Neuronal stem cell (in vitro differentiated cells): ENCODE results near the gene RIIAD1.

Experiments
- DNase-seq: peaks from one replicate; pipeline ENCODE4 v3.0.0-alpha.2; 2013; ENCODE audit warnings: low spot score
- H2AFZ ChIP-seq: one replicate; pipeline ENCODE4 v1.6.1; 2013; ENCODE audit warnings: mild to moderate bottlenecking, low read length, inconsistent platforms
- H2AK5ac ChIP-seq: 2 replicates; pipeline ENCODE4 v1.6.1; 2013; ENCODE audit warnings: low read depth, mild to moderate bottlenecking, inconsistent platforms, low read length, moderate library complexity, mixed read lengths
- H2BK120ac ChIP-seq: 2 replicates; pipeline ENCODE4 v1.6.1; 2013; ENCODE audit warnings: low read depth, mild to moderate bottlenecking, inconsistent platforms, low read length, moderate library complexity, mixed read lengths
- H2BK12ac ChIP-seq: one replicate; pipeline ENCODE4 v1.6.1; 2013; ENCODE audit warnings: low read length, inconsistent platforms
- H2BK15ac ChIP-seq: 2 replicates; pipeline ENCODE4 v1.6.1; 2013; ENCODE audit warnings: mild to moderate bottlenecking, low read length, inconsistent platforms, mixed read lengths
- H2BK5ac ChIP-seq: one replicate; pipeline ENCODE4 v1.6.1; 2013; ENCODE audit warnings: inconsistent platforms, mild to moderate bottlenecking, low read length, moderate library complexity
- H3K14ac ChIP-seq: one replicate; pipeline ENCODE4 v1.6.1; 2013; ENCODE audit warnings: low read length, inconsistent platforms
- H3K18ac ChIP-seq: 2 replicates; pipeline ENCODE4 v1.6.1; 2013; ENCODE audit warnings: low read length, inconsistent platforms
- H3K23ac ChIP-seq: 2 replicates; pipeline ENCODE4 v1.6.1; 2013; ENCODE audit warnings: low read depth, mild to moderate bottlenecking, mixed read lengths, low read length, inconsistent platforms; ENCODE audit not compliant: poor library complexity
- H3K27ac ChIP-seq: replicated peaks from 3 replicates; pipeline ENCODE4 v1.5.1; 2013; ENCODE audit warnings: low read length, inconsistent platforms
- H3K27me3 ChIP-seq, 3 experiments: 2 replicates each; pipeline ENCODE4 v1.6.1; 2013; ENCODE audit warnings: low read length in 3 of 3, mild to moderate bottlenecking in 2 of 3, inconsistent platforms in 1 of 3, low read depth in 1 of 3, mixed read lengths in 1 of 3, moderate library complexity in 1 of 3; ENCODE audit not compliant: control insufficient read depth in 3 of 3, insufficient read depth in 3 of 3
- H3K36me3 ChIP-seq, 2 donors: replicated peaks in 1 of 2; 2 replicates each; pipeline ENCODE4 v1.6.1; 2013; ENCODE audit warnings: low read length in 2 of 2; ENCODE audit not compliant: control insufficient read depth in 2 of 2, insufficient read depth in 2 of 2
- H3K4ac ChIP-seq: 2 replicates; pipeline ENCODE4 v1.6.1; 2013; ENCODE audit warnings: inconsistent platforms, mild to moderate bottlenecking, low read length, moderate library complexity
- H3K4me1 ChIP-seq, 2 donors: 1 replicate in 1 of 2; 2 replicates in 1 of 2; pipeline ENCODE4 v1.6.1; 2013; ENCODE audit warnings: low read length in 2 of 2, low read depth in 1 of 2; ENCODE audit not compliant: control insufficient read depth in 2 of 2, insufficient read depth in 1 of 2
- H3K4me2 ChIP-seq: one replicate; pipeline ENCODE4 v1.6.1; 2013; ENCODE audit warnings: mild to moderate bottlenecking, low read length, inconsistent platforms; ENCODE audit not compliant: insufficient read depth, poor library complexity, severe bottlenecking
- H3K4me3 ChIP-seq, 2 donors: 2 replicates each; pipeline ENCODE4 v1.5.1; 2013; ENCODE audit warnings: low read length in 2 of 2, mild to moderate bottlenecking in 2 of 2, inconsistent platforms in 1 of 2, moderate library complexity in 1 of 2
- H3K79me1 ChIP-seq: one replicate; pipeline ENCODE4 v1.6.1; 2013; ENCODE audit warnings: low read depth, mild to moderate bottlenecking, inconsistent platforms, low read length, moderate library complexity
- H3K9ac ChIP-seq: one replicate; pipeline ENCODE4 v1.6.1; 2013; ENCODE audit warnings: mild to moderate bottlenecking, low read depth, low read length, inconsistent platforms; ENCODE audit not compliant: poor library complexity
- H3K9me3 ChIP-seq, 2 donors: replicated peaks in 1 of 2; 2 replicates each; pipeline versions ENCODE3 to v1.6.1; 2013; ENCODE audit warnings: low read length in 2 of 2, mild to moderate bottlenecking in 2 of 2, inconsistent platforms in 1 of 2, low read depth in 1 of 2, mixed read lengths in 1 of 2, moderate library complexity in 1 of 2; ENCODE audit not compliant: control insufficient read depth in 2 of 2, insufficient read depth in 1 of 2
- H4K8ac ChIP-seq: one replicate; pipeline ENCODE4 v1.6.1; 2013; ENCODE audit warnings: low read depth, mild to moderate bottlenecking, inconsistent platforms, low read length, moderate library complexity
- H4K91ac ChIP-seq: one replicate; pipeline ENCODE4 v1.6.1; 2013; ENCODE audit warnings: low read length, low read depth, mild to moderate bottlenecking, inconsistent platforms; ENCODE audit not compliant: poor library complexity
- WGBS, 2 donors: extraction: QIAGEN DNeasy Blood & Tissue Kit; methylation state at CpG; one replicate each; pipeline ENCODE4 v1.1.7; 2013; ENCODE audit warnings: missing lambda C conversion rate in 2 of 2, mixed read lengths in 1 of 2; ENCODE audit not compliant: insufficient read length in 2 of 2, insufficient replicate concordance in 1 of 2; ENCODE audit errors: extremely low coverage in 2 of 2; 5-methylcytosine and 5-hydroxymethylcytosine counted together

The RIIAD1 gene

GRCh38 chr1:151689494-151689893, 31.8 kb upstream of the RIIAD1 start:
- Histone ChIP-seq H3K4me3 (no peak overlapping the region), H3K36me3 (peaks cover 11 to 51% of the 10 kb centered on the region in 2 donors), H3K9me3 (no peaks in the 10 kb centered on the region), H4K91ac (no peak overlapping the region), H2BK12ac (no peak overlapping the region), H3K23ac (no peak overlapping the region), H3K9ac (no peak overlapping the region), H3K27ac (no peak overlapping the region), H3K79me1 (no peaks in the 10 kb centered on the region), H2BK15ac (no peak overlapping the region), H2BK120ac (no peak overlapping the region), H2BK5ac (no peak overlapping the region), H2AFZ (no peak overlapping the region), H3K4me2 (no peak overlapping the region), H3K18ac (no peak overlapping the region), H3K4ac (no peak overlapping the region), H3K27me3 (no peaks in the 10 kb centered on the region), H3K14ac (no peak overlapping the region), H4K8ac (no peak overlapping the region), H3K4me1 (no peaks in the 10 kb centered on the region), H2AK5ac (no peak overlapping the region)
- no CpG with 5 or more reads among the region's 4 CpGs for WGBS, 2 donors
- no peak for DNase-seq

GRCh38 chr1:151692226-151692625, 29.1 kb upstream of the RIIAD1 start:
- no peak overlapping the region for H3K27ac ChIP-seq
- H2BK120ac ChIP-seq: no peak overlapping the region
- no peak overlapping the region for H3K23ac ChIP-seq
- no peak overlapping the region for H2AFZ ChIP-seq
- no peak overlapping the region for H2BK5ac ChIP-seq
- no peak overlapping the region for H3K18ac ChIP-seq
- no peaks in the 10 kb centered on the region for H3K9me3 ChIP-seq
- H3K4ac ChIP-seq: no peak overlapping the region
- no peak overlapping the region for H3K4me2 ChIP-seq
- no peak overlapping the region for H4K8ac ChIP-seq
- WGBS, 2 donors: no CpG with 5 or more reads among the region's 3 CpGs
- no peak overlapping the region for H4K91ac ChIP-seq
- H3K79me1 ChIP-seq: no peaks in the 10 kb centered on the region
- no peak overlapping the region for H2BK12ac ChIP-seq
- no peaks in the 10 kb centered on the region for H3K4me1 ChIP-seq
- no peaks in the 10 kb centered on the region for H3K27me3 ChIP-seq
- no peak overlapping the region for H3K14ac ChIP-seq
- no peak overlapping the region for H2BK15ac ChIP-seq
- no peak overlapping the region for H3K4me3 ChIP-seq
- H3K9ac ChIP-seq: no peak overlapping the region
- no peak overlapping the region for H2AK5ac ChIP-seq
- peaks cover 19 to 46% of the 10 kb centered on the region in 2 donors for H3K36me3 ChIP-seq
- DNase-seq: no peak

- Histone ChIP-seq H3K27ac (no peak overlapping the region), H4K8ac (no peak overlapping the region), H2BK120ac (no peak overlapping the region), H3K4ac (no peak overlapping the region), H3K9me3 (no peaks in the 10 kb centered on the region), H3K14ac (no peak overlapping the region), H2AFZ (no peak overlapping the region), H2BK5ac (no peak overlapping the region), H2AK5ac (no peak overlapping the region), H3K4me3 (no peak overlapping the region), H2BK15ac (no peak overlapping the region), H3K9ac (no peak overlapping the region), H3K18ac (no peak overlapping the region), H2BK12ac (no peak overlapping the region), H3K23ac (no peak overlapping the region), H3K27me3 (no peaks in the 10 kb centered on the region), H3K36me3 (peaks cover 19 to 53% of the 10 kb centered on the region in 2 donors), H3K79me1 (no peaks in the 10 kb centered on the region), H3K4me1 (no peaks in the 10 kb centered on the region), H3K4me2 (no peak overlapping the region), H4K91ac (no peak overlapping the region)
- no peak for DNase-seq
- no CpG with 5 or more reads among the region's 4 CpGs for WGBS, 2 donors
These were observed 28.2 kb upstream of the RIIAD1 start for GRCh38 chr1:151693057-151693651.

GRCh38 chr1:151701515-151701914, 19.8 kb upstream of the RIIAD1 start:
- Histone ChIP-seq H4K91ac (no peak overlapping the region), H3K4me2 (no peak overlapping the region), H2BK15ac (no peak overlapping the region), H3K23ac (no peak overlapping the region), H3K9me3 (no peaks in the 10 kb centered on the region), H3K27me3 (no peaks in the 10 kb centered on the region), H3K4me3 (no peak overlapping the region), H3K14ac (no peak overlapping the region), H3K79me1 (no peaks in the 10 kb centered on the region), H2BK5ac (no peak overlapping the region), H3K4me1 (peaks cover 0 to 12% of the 10 kb centered on the region in 2 donors), H2AK5ac (no peak overlapping the region), H3K27ac (no peak overlapping the region), H2BK12ac (no peak overlapping the region), H3K36me3 (peaks cover 6 to 56% of the 10 kb centered on the region in 2 donors), H3K18ac (no peak overlapping the region), H2BK120ac (no peak overlapping the region), H2AFZ (no peak overlapping the region), H4K8ac (no peak overlapping the region), H3K9ac (no peak overlapping the region), H3K4ac (no peak overlapping the region)
- no CpG with 5 or more reads among the region's 5 CpGs for WGBS, 2 donors
- DNase-seq: no peak
